HK-2 (cell line): ENCODE measurements around the gene KCTD17.

ENCODE experiments used
- DNase-seq: peaks from one replicate; pipeline ENCODE4 v3.0.0-alpha.2; 2018; ENCODE audit not compliant: unreplicated experiment

Gene KCTD17

DNA sequence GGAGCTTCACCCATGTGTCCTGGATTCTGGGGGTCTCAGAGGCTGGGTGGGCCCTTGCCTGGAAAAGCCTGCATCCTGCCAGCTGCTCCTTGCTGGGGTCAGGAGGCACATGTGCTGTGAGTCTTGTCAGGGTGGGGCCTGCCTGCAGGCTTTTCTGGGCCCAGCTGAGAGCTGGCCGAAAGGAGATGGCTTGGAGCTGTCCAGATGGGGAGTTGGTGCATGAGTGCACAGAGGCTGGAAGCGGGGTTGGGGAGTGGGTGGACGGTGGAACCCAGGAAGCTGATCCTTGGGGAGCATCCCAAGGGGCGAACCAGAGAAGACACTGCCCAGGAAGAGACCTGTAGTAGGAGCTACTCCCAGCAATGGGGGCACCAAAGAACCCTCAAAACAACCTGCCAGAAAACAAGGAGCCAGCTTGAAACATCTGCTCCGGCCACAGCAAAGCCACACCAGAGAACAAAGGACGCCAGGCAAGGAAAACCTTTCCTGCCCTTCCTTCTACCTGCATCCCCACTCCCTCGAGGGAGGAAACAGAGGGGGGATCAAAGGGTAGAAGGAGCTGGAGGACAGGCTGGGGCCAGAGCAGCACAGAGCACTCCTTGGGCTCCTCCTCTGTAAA lies 8.2 kb upstream of the KCTD17 start:
- DNase-seq: no peak

DNA sequence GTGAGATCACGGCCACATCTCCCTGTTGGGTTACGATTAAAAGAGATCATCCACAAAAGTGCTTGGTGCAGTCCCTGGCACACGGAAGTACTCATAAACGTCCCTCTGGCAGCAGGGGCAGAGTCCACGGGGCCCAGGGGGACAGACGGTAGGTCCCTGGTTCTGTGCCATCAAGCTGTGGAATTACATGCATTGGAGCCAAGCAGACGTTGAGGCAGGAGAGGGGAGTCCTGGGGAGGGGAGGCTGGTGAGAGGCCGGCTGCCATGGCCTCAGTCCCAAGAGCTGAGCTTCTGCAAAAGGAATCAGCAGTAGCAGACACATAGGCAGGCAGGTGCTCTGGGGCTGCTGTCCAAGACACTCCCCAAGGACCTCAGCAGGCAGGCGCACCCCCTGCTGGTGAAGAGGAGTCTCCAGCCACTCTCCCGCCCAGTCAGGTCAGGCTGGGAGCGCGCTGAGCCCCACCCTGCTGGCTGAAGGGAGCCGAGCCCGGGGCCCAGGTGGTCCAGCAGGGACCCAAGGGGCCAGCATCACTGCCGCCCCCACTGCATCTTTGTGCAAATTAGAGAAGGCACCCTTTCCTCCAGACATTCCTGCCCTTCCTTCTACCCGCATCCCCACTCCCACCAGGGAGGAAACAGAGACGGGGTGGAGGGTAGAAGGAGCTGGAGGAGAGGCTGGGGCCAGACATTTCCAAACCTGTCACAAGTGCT lies 7.6 kb upstream of the KCTD17 start:
- peak; percentile 25 for DNase-seq

DNA sequence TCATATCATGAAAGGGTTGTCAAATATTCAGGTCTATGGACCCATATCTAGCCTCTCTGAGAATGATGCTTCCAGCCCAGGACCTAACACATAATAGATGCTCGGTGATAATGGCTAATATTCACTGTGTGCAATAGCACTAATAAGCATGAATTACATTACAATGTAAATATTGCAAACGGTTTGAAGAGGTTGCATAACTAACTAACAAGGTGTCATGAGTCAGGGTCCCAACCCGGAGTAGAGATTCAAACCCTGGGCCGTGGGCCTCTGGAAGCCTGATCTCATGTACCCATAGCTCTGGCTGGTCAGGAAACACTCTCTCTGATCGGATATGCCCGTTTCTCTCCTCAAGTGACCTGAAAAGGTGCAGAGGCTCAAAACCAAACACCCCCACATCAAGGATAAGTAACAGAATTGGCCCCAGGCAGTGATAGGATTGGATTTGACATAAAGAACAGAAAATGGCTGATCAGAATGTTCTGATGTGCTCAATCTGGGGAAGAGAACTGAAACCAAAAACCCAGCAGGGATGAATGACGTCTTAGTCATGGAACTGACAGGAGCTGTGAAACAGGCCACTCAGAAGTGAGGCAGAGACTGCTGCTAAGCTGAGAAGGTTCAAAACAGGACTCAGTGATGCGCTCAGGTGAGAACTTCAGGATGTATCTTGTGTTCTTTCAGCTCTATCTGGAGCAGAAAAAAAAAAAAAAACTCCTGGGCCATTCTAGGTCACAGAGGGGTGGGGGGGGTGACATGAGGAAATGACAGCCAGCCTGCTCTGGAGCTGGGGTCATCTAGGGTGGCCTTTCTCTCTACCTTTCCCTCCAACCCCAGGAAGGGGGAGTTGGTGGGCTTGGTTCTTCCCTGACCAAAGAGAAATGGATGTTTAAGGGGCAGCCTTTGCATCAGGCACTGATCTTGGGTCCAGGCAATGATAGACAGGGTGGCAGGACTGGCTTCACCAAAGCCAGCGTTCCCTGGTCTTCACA lies 6.6 kb upstream of the KCTD17 start:
- DNase-seq: no peak

GRCh38 chr22:37045958-37046357 lies 5.6 kb upstream of the KCTD17 start:
- DNase-seq: no peak

- no peak for DNase-seq
Observed at GRCh38 chr22:37046589-37046988, 5.0 kb upstream of the KCTD17 start.

GRCh38 chr22:37047006-37047405 lies 4.5 kb upstream of the KCTD17 start:
- DNase-seq: no peak

DNA sequence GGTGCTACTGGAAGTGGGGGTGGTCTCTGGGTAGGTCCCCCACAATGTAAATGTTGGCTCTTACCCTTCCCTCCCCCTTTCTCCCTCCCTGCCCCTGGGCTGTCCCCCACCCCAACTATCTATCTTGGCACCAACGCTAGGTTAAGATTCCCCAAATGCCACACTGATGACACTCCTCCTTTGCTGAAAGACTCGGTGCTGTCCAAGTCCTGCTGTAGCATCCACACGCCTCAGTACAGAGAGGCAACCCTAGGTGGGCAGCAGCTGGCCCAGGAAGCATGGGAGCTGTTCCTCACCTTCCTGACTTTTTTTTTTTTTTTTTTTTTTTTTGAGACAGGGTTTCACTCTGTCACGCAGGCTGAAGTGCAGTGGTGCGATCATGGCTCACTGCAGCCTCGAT lies 3.4 kb upstream of the KCTD17 start:
- DNase-seq: no peak

- no peak for DNase-seq
Observed at GRCh38 chr22:37049224-37049623, 2.3 kb upstream of the KCTD17 start.

GRCh38 chr22:37050913-37051312 lies 629 bp upstream of the KCTD17 start:
- no peak for DNase-seq

DNA sequence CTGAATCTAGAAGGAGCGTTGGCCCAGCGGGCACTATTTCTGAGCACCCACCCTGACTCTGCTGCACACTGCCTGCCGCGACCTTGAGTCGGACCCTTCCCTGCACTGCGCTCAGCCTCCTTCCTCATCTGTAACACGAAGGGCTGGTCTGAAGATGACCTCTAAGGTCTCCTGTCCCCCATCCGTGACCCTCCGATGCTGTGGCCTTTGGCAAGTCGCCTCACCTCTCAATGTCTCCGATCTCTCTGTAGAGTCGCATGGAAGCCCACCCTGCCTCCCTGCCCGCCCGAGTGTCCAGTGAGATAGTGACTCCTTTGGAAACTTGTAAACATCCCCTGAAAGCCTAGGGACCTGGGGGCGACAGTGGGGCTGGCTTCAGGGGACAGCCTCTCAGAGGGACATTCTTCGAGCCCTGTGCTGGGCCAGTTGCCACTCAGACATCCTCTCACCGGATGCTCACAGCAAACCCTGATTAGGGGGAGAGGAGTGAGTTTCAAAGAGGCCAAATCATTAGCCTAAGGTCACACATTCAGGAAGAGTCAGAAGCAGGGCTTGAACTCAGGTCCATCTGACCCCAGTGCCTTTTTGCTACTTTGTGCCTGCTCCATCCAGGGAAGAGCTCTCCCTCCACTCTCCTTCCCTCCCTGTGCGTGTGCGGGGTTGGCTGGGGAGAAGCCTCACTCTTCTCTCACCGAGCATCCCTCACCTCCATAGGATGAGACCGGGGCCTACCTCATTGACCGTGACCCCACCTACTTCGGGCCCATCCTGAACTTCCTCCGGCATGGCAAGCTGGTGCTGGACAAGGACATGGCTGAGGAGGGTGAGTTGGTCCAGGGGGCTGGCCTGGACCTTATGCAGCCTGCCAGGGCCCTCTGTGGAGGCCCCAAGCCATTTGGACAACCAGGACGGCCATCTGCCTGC lies 1.1 kb downstream of the KCTD17 start:
- no peak for DNase-seq

DNA sequence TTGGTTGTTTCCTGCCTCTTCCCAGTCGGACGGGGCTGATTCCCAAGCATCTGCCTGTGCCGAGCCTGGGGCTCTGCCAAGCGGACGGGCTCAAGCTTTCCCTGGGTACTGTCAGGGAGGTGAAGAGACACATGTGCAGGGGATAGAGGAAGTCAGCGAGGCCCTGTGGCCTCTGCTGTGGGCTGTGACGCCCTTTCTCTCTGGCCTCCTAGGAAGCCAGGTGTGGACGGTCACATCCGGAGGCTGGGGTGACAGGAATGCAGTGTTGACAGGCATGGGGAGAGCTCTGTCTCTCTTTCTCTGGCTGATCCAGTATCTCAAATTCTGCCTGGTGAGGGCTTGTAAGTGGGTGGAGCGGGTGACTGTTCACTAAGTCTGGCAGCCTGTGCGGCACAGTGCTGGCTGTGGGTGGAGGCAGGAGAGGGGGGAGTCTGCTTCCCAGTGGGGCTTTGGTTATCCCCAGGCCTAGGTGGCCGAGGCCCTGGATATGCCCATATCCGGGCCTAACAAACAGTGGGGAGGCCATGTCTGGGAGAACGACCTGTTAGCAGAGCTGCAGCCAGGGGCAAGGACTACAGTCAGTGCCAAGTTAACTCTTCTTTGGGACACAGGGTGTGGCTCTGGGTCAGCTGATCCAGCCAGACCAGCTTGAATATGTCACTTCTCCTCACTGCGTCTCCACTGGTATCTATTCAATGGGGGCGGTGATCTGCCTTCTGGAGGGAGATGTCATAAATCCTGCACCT lies 1.9 kb downstream of the KCTD17 start:
- DNase-seq: no peak

DNA sequence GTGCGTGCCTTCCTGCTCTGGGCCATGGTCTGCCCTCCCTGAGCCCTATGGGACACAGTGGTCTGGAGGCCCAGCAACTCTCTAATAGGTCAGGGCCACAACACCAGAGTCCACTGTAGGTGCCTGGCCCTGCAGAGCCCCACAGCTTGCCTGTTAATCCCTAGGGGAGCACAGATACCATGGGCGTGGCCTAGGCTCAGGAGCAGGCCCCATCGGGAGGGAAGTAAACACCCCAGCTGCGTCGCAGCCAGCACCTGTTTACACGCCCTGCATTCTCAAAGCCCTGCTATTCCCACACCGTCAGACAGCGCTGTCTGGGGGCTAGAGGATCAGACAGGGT lies 2.5 kb downstream of the KCTD17 start:
- DNase-seq: no peak

- DNase-seq: no peak
Observed at GRCh38 chr22:37054600-37055365, 3.2 kb downstream of the KCTD17 start.

- DNase-seq: no peak
Observed at GRCh38 chr22:37056246-37056645, 4.7 kb downstream of the KCTD17 start.

DNA sequence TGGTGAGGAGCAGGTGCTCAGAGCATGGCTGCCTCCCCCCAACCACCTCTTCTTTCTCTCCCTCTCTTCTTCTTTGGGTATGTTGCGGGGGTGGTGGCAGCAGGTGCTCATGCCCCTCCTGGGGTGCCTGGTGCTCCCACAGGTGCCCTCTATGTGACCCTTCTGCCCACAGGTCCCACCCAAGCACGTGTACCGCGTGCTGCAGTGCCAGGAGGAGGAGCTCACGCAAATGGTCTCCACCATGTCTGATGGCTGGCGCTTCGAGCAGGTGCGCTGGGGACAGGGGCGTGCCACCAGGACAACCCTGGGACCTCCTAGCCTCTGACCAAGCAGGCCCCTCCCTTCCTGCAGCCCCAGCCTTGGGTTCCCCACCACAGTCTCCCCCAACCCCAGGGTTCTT lies 5.7 kb downstream of the KCTD17 start:
- no peak for DNase-seq

DNA sequence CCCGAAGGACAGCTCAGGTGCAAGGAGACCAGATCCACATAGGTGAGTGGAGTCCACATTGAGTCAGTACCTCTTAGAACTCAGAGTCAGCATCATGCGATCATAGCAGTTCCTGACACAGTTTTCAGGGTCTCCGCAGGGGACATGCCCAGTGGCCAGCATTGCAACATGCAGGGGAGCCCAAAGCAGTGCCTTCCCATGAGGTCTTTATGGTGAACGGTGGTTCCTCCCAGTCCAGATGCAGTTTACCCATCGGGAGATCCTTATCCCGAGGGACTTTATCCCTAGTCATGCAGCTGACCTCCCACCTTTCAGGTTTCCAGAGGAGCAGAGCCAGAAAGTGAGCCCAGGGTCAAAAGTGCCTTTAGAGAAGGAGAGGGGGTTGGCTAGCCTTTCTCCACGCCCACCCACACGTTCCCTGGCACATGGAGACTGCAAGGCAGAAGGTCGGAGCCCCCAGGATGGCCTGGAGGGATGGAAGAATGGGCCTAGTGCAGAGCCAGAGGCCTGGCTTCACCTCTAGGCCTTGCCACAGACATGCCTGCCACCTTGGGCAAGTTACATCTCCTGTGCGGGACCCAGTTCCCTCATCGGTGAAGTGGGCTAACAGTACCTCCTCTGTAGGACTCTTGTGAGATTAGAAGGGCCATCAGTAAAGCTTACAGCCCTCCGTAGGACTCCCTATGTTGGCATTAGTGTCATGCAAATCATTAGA lies 6.4 kb downstream of the KCTD17 start:
- no peak for DNase-seq

GRCh38 chr22:37058917-37059701 lies 7.6 kb downstream of the KCTD17 start:
- DNase-seq: no peak

DNA sequence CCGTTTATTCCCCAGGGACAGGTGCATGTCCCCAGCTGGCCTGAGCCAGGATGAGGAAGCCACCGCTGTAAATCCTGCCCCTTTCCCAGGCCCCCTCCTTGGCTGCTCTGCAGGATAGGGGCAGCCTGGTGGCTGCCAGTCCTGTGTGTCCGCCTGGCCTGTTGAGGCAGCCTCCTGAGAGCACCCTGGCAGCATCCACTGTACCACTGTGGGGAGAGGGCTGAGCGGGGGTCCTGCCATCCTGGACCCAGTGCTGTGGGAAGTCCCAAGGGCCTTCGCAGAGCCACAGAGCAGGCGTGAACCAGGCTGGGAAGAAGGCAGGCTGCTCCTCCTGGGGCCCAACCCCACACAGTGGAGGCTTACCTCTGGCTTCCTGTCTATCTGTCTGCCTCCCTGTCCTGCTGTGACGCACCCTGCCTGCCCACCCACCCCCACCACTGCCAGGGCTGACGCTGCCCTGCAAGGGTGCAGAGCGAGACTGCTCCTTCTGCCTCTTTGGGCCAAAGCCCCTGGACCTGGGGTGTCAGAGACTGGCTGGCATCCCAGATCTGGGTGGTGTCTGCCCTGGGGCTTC lies 8.4 kb downstream of the KCTD17 start:
- DNase-seq: no peak
